Activated naive CD4-positive, alpha-beta T cell treated with anti-CD3 and anti-CD28 coated beads for 36 hours (primary cell): ENCODE results near the gene MAML2. TPM values are rescaled to one million over a fixed set of nuclear protein-coding genes. Genes with fewer than 3 reads are reported as not detected.

Source experiments
- CTCF ChIA-PET: fragments of 350-600 bp; sonication (Branson Sonifier 250); formaldehyde crosslinking; loops from one replicate; lab custom pipeline; 2021; ENCODE audit warnings: antibody characterized with exemption; lab: Charles Lee
- DNase-seq: peaks from one replicate; pipeline ENCODE4 v3.0.0-alpha.2; 2020
- H3K27ac Mint-ChIP-seq: one replicate; pipeline ENCODE4 v1.8.0; 2021; ENCODE audit warnings: mild to moderate bottlenecking, mixed read lengths
- H3K27me3 Mint-ChIP-seq: one replicate; pipeline ENCODE4 v1.8.0; 2021; ENCODE audit warnings: low read depth, mixed read lengths
- H3K36me3 Mint-ChIP-seq: one replicate; pipeline ENCODE4 v1.8.0; 2021; ENCODE audit warnings: low read depth, mixed read lengths
- H3K4me1 Mint-ChIP-seq: one replicate; pipeline ENCODE4 v1.8.0; 2021; ENCODE audit warnings: low read depth, mixed read lengths
- H3K4me3 Mint-ChIP-seq: one replicate; pipeline ENCODE4 v1.8.0; 2021; ENCODE audit warnings: mild to moderate bottlenecking, moderate library complexity, mixed read lengths
- H3K9me3 Mint-ChIP-seq: one replicate; pipeline ENCODE4 v1.8.0; 2021; ENCODE audit warnings: mixed read lengths
- intact Hi-C: fragments of 100-400 bp; cut with micrococcal nuclease; formaldehyde crosslinking; loops from one replicate; pipeline ENCODE4 v1.15.1; 2023
- total RNA-seq, 2 experiments: library from RNA; stranded (reverse); gene quantifications; one replicate each; pipeline ENCODE4 v1.2.3, GENCODE V29; 2021

MAML2 gene
- total RNA-seq, 2 experiments from 2014 or later, result 26.6 to 28.1 TPM

DNA sequence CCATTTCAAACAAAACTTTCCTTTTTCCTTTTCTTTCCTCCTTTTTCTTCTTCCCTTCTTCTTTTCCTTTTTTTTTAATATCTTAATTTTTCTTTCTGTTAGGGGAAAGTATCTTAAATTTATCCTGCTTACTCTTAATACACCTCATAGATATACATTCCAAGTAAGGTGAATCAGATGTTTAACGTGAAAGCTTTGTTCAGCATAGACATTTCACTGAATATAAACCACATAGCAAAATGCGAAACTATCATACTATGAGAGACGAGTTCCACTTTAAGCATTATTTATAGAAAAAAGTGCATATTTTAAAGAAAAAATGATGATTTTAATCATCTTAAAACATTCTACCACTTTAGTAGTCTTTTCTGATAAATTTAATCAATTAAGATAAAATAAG, 281.3 kb downstream of the MAML2 start:
- CTCF ChIA-PET, result interaction anchor here (0.7 to 2.6 kb wide), 8 partner anchors 11 to 284 kb away, joined by 3 to 11 read pairs (median 3); partner anchors contain the start of gene MAML2

GRCh38 chr11:96061069-96061468, 281.9 kb downstream of the MAML2 start:
- intact Hi-C loops, result loop anchor here (5.0 to 10.0 kb wide), 4 partner anchors 184 to 976 kb away; partner anchors contain the start of gene ENDOD1
- no peaks in the 10 kb centered on the region for H3K9me3 Mint-ChIP-seq
- H3K27me3 Mint-ChIP-seq, result no peaks in the 10 kb centered on the region
- no peak for DNase-seq
- H3K27ac Mint-ChIP-seq, result peak overlapping the region; percentile 94
- CTCF ChIA-PET, result interaction anchor here (0.7 to 2.6 kb wide), 5 partner anchors 12 to 333 kb away, joined by 3 to 11 read pairs (median 4); partner anchors contain the start of gene MAML2
- peaks cover 25% of the 10 kb centered on the region for H3K36me3 Mint-ChIP-seq
- no peak overlapping the region for H3K4me3 Mint-ChIP-seq
- H3K4me1 Mint-ChIP-seq, result peaks cover 79% of the 10 kb centered on the region

More for the DNA sequence above, 281.3 kb downstream of the MAML2 start:
- intact Hi-C loops, result loop anchor here (1.0 to 10.0 kb wide), 15 partner anchors 14 to 977 kb away; partner anchors contain the start of genes ENDOD1, JRKL and MAML2
- H3K27ac Mint-ChIP-seq, result peak overlapping the region; percentile 94
- H3K4me3 Mint-ChIP-seq, result no peak overlapping the region
- DNase-seq, result no peak
- no peaks in the 10 kb centered on the region for H3K27me3 Mint-ChIP-seq
- no peaks in the 10 kb centered on the region for H3K9me3 Mint-ChIP-seq
- H3K36me3 Mint-ChIP-seq, result peaks cover 23% of the 10 kb centered on the region
- H3K4me1 Mint-ChIP-seq, result peaks cover 78% of the 10 kb centered on the region

- H3K27ac Mint-ChIP-seq, result peak overlapping the region; percentile 26
- no peak overlapping the region for H3K4me3 Mint-ChIP-seq
- no peaks in the 10 kb centered on the region for H3K27me3 Mint-ChIP-seq
- no peak for DNase-seq
- no peaks in the 10 kb centered on the region for H3K9me3 Mint-ChIP-seq
- CTCF ChIA-PET, result interaction anchor here (1.2 kb wide), 1 partner anchor 130 kb away, joined by 3 read pairs; no protein-coding TSS in a partner anchor
- H3K4me1 Mint-ChIP-seq, result peaks cover 84% of the 10 kb centered on the region
- H3K36me3 Mint-ChIP-seq, result peaks cover 39% of the 10 kb centered on the region
- intact Hi-C loops, result loop anchor here (5.0 kb wide), 1 partner anchor 220 kb away; no protein-coding TSS in a partner anchor
Measured at GRCh38 chr11:96057502-96057901, 285.5 kb downstream of the MAML2 start.

- intact Hi-C loops, result loop anchor here (5.0 kb wide), 1 partner anchor 219 kb away; no protein-coding TSS in a partner anchor
- Mint-ChIP-seq H3K4me3 (no peak overlapping the region), H3K36me3 (peaks cover 40% of the 10 kb centered on the region)
Measured at GRCh38 chr11:96056576-96056975, 286.4 kb downstream of the MAML2 start.

DNA sequence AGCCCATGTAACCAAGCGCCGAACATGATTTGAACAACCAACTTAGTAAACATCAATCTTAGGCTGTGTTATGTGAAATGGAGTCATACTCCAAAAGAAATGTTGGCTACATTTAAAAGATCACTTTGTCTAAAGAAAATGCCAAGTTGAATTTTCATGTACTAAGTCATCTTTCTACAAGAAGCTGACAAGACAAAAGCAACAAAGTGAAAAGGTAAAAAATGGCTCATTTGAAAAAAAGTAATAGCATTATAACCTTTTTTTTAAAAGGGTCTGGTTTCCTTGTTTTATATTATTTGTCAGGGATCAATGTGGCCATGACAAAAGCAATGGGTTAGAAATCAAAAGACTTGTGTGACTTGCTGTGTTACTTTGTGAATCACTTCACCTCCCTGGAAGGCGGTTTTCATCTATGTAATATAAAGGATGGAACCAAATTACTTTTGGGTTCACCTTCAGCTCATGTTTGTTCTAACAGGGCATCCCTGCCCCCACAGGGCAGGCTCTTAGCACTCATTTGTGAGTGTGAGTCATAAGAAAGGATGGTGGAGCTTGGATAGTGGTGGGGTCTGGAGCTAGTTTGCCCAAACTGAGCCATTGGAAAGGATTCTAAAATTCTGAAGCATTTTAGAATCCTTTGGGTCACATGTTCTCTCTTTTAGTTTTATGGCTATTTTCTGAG, 287.1 kb downstream of the MAML2 start:
- H3K4me3 Mint-ChIP-seq, result no peak overlapping the region
- peak; percentile 67 for DNase-seq

More at GRCh38 chr11:96056576-96056975, 286.4 kb downstream of the MAML2 start:
- Mint-ChIP-seq H3K27ac (no peak overlapping the region), H3K9me3 (no peaks in the 10 kb centered on the region), H3K27me3 (no peaks in the 10 kb centered on the region), H3K4me1 (peaks cover 87% of the 10 kb centered on the region)
- CTCF ChIA-PET, result interaction anchor here (0.6 to 4.3 kb wide), 12 partner anchors 12 to 1228 kb away, joined by 3 to 30 read pairs (median 6); partner anchors contain the start of gene MAML2
- no peak for DNase-seq

DNA sequence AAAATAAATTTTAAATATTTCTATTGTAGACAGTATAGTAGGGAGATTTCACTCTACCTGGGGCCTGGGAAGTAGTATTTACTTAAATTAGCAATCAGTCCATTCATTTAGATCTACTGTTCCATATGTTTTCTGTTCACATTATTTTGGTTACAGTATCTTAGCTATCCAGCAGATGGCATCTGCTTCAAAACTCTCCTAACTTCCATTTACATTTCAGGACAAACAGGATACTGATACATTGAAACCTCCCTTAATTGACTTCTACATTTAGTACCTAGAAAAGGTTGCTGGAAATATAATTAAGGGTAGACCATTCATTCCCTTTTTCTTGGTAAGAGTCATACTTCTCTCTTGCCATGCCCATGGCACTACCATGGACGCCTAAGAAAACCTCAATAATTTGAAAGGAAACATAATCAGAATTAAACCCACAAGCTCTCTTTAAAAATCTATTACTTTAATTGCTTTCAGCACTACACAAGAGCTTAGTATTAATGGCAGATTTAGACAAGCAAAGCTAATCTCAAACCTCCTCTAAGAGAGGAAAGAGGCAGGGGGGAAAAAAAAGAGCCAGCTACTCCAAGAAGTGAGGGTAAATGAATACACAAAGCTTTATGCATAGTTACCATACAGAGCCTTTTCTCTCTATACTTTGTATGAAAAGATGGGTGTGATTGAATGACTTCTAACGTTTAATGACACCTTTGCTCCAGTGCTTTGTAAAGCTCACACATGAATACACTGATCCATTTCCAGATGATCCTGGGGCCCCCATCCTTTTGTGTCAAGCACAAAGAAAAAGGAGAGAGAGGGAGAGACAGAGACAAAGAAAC, 287.9 kb downstream of the MAML2 start:
- Mint-ChIP-seq H3K4me3 (no peak overlapping the region), H3K36me3 (peaks cover 34% of the 10 kb centered on the region), H3K9me3 (no peaks in the 10 kb centered on the region), H3K27me3 (no peaks in the 10 kb centered on the region), H3K27ac (peak overlapping the region; percentile 87), H3K4me1 (peaks cover 81% of the 10 kb centered on the region)
- no peak for DNase-seq
- intact Hi-C loops, result loop anchor here (1.0 to 5.0 kb wide), 4 partner anchors 150 to 335 kb away; partner anchors contain the start of genes JRKL and MAML2
- CTCF ChIA-PET, result interaction anchor here (0.6 to 4.3 kb wide), 36 partner anchors 9 to 339 kb away, joined by 3 to 30 read pairs (median 4); partner anchors contain the start of gene MAML2

More for the DNA sequence above, 287.1 kb downstream of the MAML2 start:
- H3K27ac Mint-ChIP-seq, result peak overlapping the region; percentile 87
- intact Hi-C loops, result loop anchor here (1.0 to 5.0 kb wide), 4 partner anchors 149 to 334 kb away; partner anchors contain the start of genes JRKL and MAML2
- H3K4me1 Mint-ChIP-seq, result peaks cover 82% of the 10 kb centered on the region
- CTCF ChIA-PET, result interaction anchor here (0.6 to 4.3 kb wide), 35 partner anchors 8 to 1227 kb away, joined by 3 to 30 read pairs (median 4); partner anchors contain the start of gene MAML2
- no peaks in the 10 kb centered on the region for H3K27me3 Mint-ChIP-seq
- peaks cover 37% of the 10 kb centered on the region for H3K36me3 Mint-ChIP-seq
- H3K9me3 Mint-ChIP-seq, result no peaks in the 10 kb centered on the region

GRCh38 chr11:96052921-96053651, 289.9 kb downstream of the MAML2 start:
- CTCF ChIA-PET, result interaction anchor here (0.5 to 4.3 kb wide), 5 partner anchors 37 to 341 kb away, joined by 3 to 30 read pairs (median 4); partner anchors contain the start of gene MAML2
- Mint-ChIP-seq H3K4me1 (peaks cover 76% of the 10 kb centered on the region), H3K27ac (peak overlapping the region; percentile 26), H3K4me3 (no peak overlapping the region), H3K36me3 (peaks cover 28% of the 10 kb centered on the region), H3K27me3 (no peaks in the 10 kb centered on the region), H3K9me3 (no peaks in the 10 kb centered on the region)
- intact Hi-C loops, result no loop called here
- DNase-seq, result no peak

DNA sequence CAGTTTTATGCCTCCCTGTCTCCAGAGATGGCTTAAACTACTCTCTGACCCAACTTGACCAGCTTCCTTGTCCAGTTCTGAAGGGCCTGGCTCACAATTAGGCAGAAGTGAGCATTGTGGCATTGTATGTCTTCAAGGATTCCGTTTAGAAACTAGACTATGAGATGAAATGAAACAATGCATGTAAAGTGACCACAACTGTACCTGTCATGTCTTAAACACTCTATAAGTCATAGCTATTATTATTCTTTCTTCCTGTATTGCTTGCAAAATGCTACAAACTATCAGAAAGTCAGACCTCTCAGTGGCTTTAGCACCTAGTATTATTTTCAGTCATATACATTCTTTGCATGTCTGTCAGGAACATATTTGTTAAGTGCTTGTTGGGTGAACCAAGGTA, 291.2 kb downstream of the MAML2 start:
- no peak overlapping the region for H3K27ac Mint-ChIP-seq
- no peaks in the 10 kb centered on the region for H3K27me3 Mint-ChIP-seq
- CTCF ChIA-PET, result interaction anchor here (0.7 to 2.1 kb wide), 3 partner anchors 12 to 342 kb away, joined by 3 to 5 read pairs (median 4); no protein-coding TSS in a partner anchor
- no peak overlapping the region for H3K4me3 Mint-ChIP-seq
- intact Hi-C loops, result no loop called here
- DNase-seq, result no peak
- peaks cover 20% of the 10 kb centered on the region for H3K36me3 Mint-ChIP-seq
- H3K9me3 Mint-ChIP-seq, result no peaks in the 10 kb centered on the region
- H3K4me1 Mint-ChIP-seq, result peaks cover 73% of the 10 kb centered on the region

GRCh38 chr11:96050435-96051182, 292.4 kb downstream of the MAML2 start:
- no peak overlapping the region for H3K27ac Mint-ChIP-seq
- no peaks in the 10 kb centered on the region for H3K9me3 Mint-ChIP-seq
- CTCF ChIA-PET, result interaction anchor here (2.1 kb wide), 1 partner anchor 344 kb away, joined by 5 read pairs; no protein-coding TSS in a partner anchor
- DNase-seq, result no peak
- H3K36me3 Mint-ChIP-seq, result peaks cover 26% of the 10 kb centered on the region
- no peaks in the 10 kb centered on the region for H3K27me3 Mint-ChIP-seq
- intact Hi-C loops, result no loop called here
- no peak overlapping the region for H3K4me3 Mint-ChIP-seq
- H3K4me1 Mint-ChIP-seq, result peaks cover 73% of the 10 kb centered on the region

- H3K36me3 Mint-ChIP-seq, result peaks cover 27% of the 10 kb centered on the region
- intact Hi-C loops, result no loop called here
Measured at GRCh38 chr11:96049426-96049825, 293.6 kb downstream of the MAML2 start.

More at GRCh38 chr11:96049426-96049825, 293.6 kb downstream of the MAML2 start:
- CTCF ChIA-PET, result interaction anchor here (0.5 to 1.0 kb wide), 3 partner anchors 11 to 376 kb away, joined by 3 to 4 read pairs (median 3); no protein-coding TSS in a partner anchor
- no peak for DNase-seq
- Mint-ChIP-seq H3K27me3 (no peaks in the 10 kb centered on the region), H3K4me3 (no peak overlapping the region), H3K9me3 (no peaks in the 10 kb centered on the region), H3K27ac (no peak overlapping the region), H3K4me1 (peaks cover 71% of the 10 kb centered on the region)
